HL-60 (cell line): ENCODE data around the gene CENPP.

Source experiments
- SPI1 ChIP-seq: IDR thresholded peaks from 2 replicates; pipeline ENCODE4 v1.6.1; 2012; ENCODE audit warnings: low read depth, mild to moderate bottlenecking, borderline replicate concordance
- TF ChIP-seq, protein P1 (sequence below): IDR thresholded peaks from one replicate; pipeline ENCODE4 v1.5.1; 2011; ENCODE audit warnings: low read length, control low read depth, inconsistent platforms; ENCODE audit not compliant: insufficient read depth

- TF ChIP-seq, protein P1, sequence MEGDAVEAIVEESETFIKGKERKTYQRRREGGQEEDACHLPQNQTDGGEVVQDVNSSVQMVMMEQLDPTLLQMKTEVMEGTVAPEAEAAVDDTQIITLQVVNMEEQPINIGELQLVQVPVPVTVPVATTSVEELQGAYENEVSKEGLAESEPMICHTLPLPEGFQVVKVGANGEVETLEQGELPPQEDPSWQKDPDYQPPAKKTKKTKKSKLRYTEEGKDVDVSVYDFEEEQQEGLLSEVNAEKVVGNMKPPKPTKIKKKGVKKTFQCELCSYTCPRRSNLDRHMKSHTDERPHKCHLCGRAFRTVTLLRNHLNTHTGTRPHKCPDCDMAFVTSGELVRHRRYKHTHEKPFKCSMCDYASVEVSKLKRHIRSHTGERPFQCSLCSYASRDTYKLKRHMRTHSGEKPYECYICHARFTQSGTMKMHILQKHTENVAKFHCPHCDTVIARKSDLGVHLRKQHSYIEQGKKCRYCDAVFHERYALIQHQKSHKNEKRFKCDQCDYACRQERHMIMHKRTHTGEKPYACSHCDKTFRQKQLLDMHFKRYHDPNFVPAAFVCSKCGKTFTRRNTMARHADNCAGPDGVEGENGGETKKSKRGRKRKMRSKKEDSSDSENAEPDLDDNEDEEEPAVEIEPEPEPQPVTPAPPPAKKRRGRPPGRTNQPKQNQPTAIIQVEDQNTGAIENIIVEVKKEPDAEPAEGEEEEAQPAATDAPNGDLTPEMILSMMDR = no peak
- TF ChIP-seq SPI1 = no peak
These were observed 26.6 kb upstream of the CENPP start for GRCh38 chr9:92299116-92299515.
